H9 (cell line): ENCODE measurements around the gene HAGH. TPM values are rescaled to one million over a fixed set of nuclear protein-coding genes. Genes with fewer than 3 reads are reported as not detected.
A peak's percentile ranks its signal among the peaks of the same experiment; 100 is the strongest.

Experiments used
- DNase-seq: peaks from one replicate; pipeline ENCODE4 v3.0.0-alpha.2; 2017
- H2AFZ ChIP-seq: one replicate; pipeline ENCODE4 v1.6.1; 2013; ENCODE audit warnings: mild to moderate bottlenecking, low read length, control low read depth, moderate library complexity
- H2AK5ac ChIP-seq: 2 replicates; pipeline ENCODE4 v1.6.1; 2013; ENCODE audit warnings: low read length, control low read depth, mixed read lengths; ENCODE audit not compliant: insufficient read length
- H2BK120ac ChIP-seq: one replicate; pipeline ENCODE4 v1.6.1; 2013; ENCODE audit warnings: low read depth, mild to moderate bottlenecking, low read length, control low read depth, inconsistent platforms; ENCODE audit not compliant: poor library complexity, severe bottlenecking
- H2BK12ac ChIP-seq: 2 replicates; pipeline ENCODE4 v1.6.1; 2013; ENCODE audit warnings: low read length, control low read depth, mixed read lengths, low read depth; ENCODE audit not compliant: insufficient read length
- H2BK15ac ChIP-seq: 2 replicates; pipeline ENCODE4 v1.6.1; 2013; ENCODE audit warnings: low read depth, low read length, control low read depth
- H2BK20ac ChIP-seq: one replicate; pipeline ENCODE4 v1.6.1; 2013; ENCODE audit warnings: low read depth, mild to moderate bottlenecking, low read length, control low read depth, inconsistent platforms; ENCODE audit not compliant: poor library complexity, severe bottlenecking
- H2BK5ac ChIP-seq: 2 replicates; pipeline ENCODE4 v1.6.1; 2013; ENCODE audit warnings: low read length, control low read depth, mixed read lengths; ENCODE audit not compliant: insufficient read length
- H3K14ac ChIP-seq: 2 replicates; pipeline ENCODE4 v1.6.1; 2013; ENCODE audit warnings: low read length, control low read depth; ENCODE audit not compliant: insufficient read depth
- H3K18ac ChIP-seq: 2 replicates; pipeline ENCODE4 v1.6.1; 2013; ENCODE audit warnings: low read depth, mild to moderate bottlenecking, mixed read lengths, low read length, control low read depth; ENCODE audit not compliant: insufficient read length
- H3K23ac ChIP-seq: 2 replicates; pipeline ENCODE4 v1.6.1; 2013; ENCODE audit warnings: low read length, control low read depth, mixed read lengths, low read depth; ENCODE audit not compliant: insufficient read length
- H3K23me2 ChIP-seq: 2 replicates; pipeline ENCODE4 v1.6.1; 2013; ENCODE audit warnings: low read depth, mild to moderate bottlenecking, mixed read lengths, low read length, control low read depth; ENCODE audit not compliant: insufficient read length, poor library complexity, severe bottlenecking
- H3K27ac ChIP-seq: 2 replicates; pipeline ENCODE4 v1.5.1; 2013; ENCODE audit warnings: low read length, control low read depth, mixed read lengths, low read depth; ENCODE audit not compliant: insufficient read length
- H3K27me3 ChIP-seq: 2 replicates; pipeline ENCODE4 v1.6.1; 2013; ENCODE audit warnings: low read length, control low read depth, inconsistent platforms; ENCODE audit not compliant: insufficient read depth
- H3K4ac ChIP-seq: 2 replicates; pipeline ENCODE4 v1.6.1; 2013; ENCODE audit warnings: low read depth, mild to moderate bottlenecking, control low read depth, inconsistent platforms, low read length, moderate library complexity
- H3K4me1 ChIP-seq: 2 replicates; pipeline ENCODE4 v1.6.1; 2013; ENCODE audit warnings: low read length, control low read depth, inconsistent platforms; ENCODE audit not compliant: insufficient read depth
- H3K4me2 ChIP-seq: 2 replicates; pipeline ENCODE4 v1.6.1; 2013; ENCODE audit warnings: low read length, control low read depth, mixed read lengths; ENCODE audit not compliant: insufficient read length, insufficient read depth
- H3K56ac ChIP-seq: 2 replicates; pipeline ENCODE4 v1.6.1; 2013; ENCODE audit warnings: low read depth, mild to moderate bottlenecking, mixed read lengths, low read length, control low read depth; ENCODE audit not compliant: insufficient read length
- H3K79me1 ChIP-seq: 2 replicates; pipeline ENCODE4 v1.6.1; 2013; ENCODE audit warnings: low read depth, mild to moderate bottlenecking, moderate library complexity, low read length, control low read depth, inconsistent platforms; ENCODE audit not compliant: insufficient read depth, poor library complexity, severe bottlenecking
- H3K79me2 ChIP-seq: 2 replicates; pipeline ENCODE4 v1.6.1; 2013; ENCODE audit warnings: low read length, control low read depth, inconsistent platforms; ENCODE audit not compliant: insufficient read depth
- H3K9ac ChIP-seq: 2 replicates; pipeline ENCODE4 v1.6.1; 2013; ENCODE audit warnings: low read length, control low read depth, mixed read lengths; ENCODE audit not compliant: insufficient read length; ENCODE audit errors: extremely low read depth
- H3K9me3 ChIP-seq: one replicate; pipeline ENCODE4 v1.6.1; 2013; ENCODE audit warnings: low read depth, low read length, inconsistent platforms; ENCODE audit not compliant: control insufficient read depth
- H3T11ph ChIP-seq: one replicate; pipeline ENCODE4 v1.6.1; 2013; ENCODE audit warnings: mild to moderate bottlenecking, low read length, control low read depth, inconsistent platforms
- H4K20me1 ChIP-seq: one replicate; pipeline ENCODE4 v1.6.1; 2013; ENCODE audit not compliant: control insufficient read depth, insufficient read length, insufficient read depth
- H4K5ac ChIP-seq: 2 replicates; pipeline ENCODE4 v1.6.1; 2013; ENCODE audit warnings: low read depth, mild to moderate bottlenecking, mixed read lengths, low read length, control low read depth; ENCODE audit not compliant: insufficient read length
- H4K8ac ChIP-seq: replicated peaks from 2 replicates; pipeline ENCODE4 v1.6.1; 2013; ENCODE audit warnings: low read length, control low read depth, mixed read lengths, low read depth; ENCODE audit not compliant: insufficient read length
- H4K91ac ChIP-seq: 2 replicates; pipeline ENCODE4 v1.6.1; 2013; ENCODE audit warnings: low read depth, mild to moderate bottlenecking, moderate library complexity, mixed read lengths, low read length, control low read depth; ENCODE audit not compliant: insufficient read length
- H3K27ac Mint-ChIP-seq, 3 experiments: 2 replicates in 2 of 3; 3 replicates in 1 of 3; pipeline ENCODE4 v1.8.0; 2020 to 2021; ENCODE audit warnings: mixed read lengths in 3 of 3, mild to moderate bottlenecking in 1 of 3, moderate library complexity in 1 of 3
- H3K27me3 Mint-ChIP-seq: 2 replicates; pipeline ENCODE4 v1.8.0; 2021; ENCODE audit warnings: low read depth, mild to moderate bottlenecking, moderate library complexity, mixed read lengths
- H3K36me3 Mint-ChIP-seq, 3 experiments: 2 replicates in 2 of 3; 3 replicates in 1 of 3; pipeline ENCODE4 v1.8.0; 2020 to 2021; ENCODE audit warnings: low read depth in 3 of 3, mixed read lengths in 3 of 3; ENCODE audit not compliant: insufficient read depth in 1 of 3
- H3K4me1 Mint-ChIP-seq, 2 experiments: 2 replicates each; pipeline ENCODE4 v1.8.0; 2020; ENCODE audit warnings: mixed read lengths in 2 of 2
- H3K4me3 Mint-ChIP-seq, 2 experiments: 2 replicates in 1 of 2; 3 replicates in 1 of 2; pipeline ENCODE4 v1.8.0; 2020 to 2021; ENCODE audit warnings: mild to moderate bottlenecking in 2 of 2, mixed read lengths in 2 of 2, moderate library complexity in 1 of 2
- H3K9me3 Mint-ChIP-seq, 2 experiments: 2 replicates in 1 of 2; 3 replicates in 1 of 2; pipeline ENCODE4 v1.8.0; 2020; ENCODE audit warnings: mild to moderate bottlenecking in 2 of 2, mixed read lengths in 2 of 2, moderate library complexity in 1 of 2
- WGBS: extraction: QIAGEN DNeasy Blood & Tissue Kit; methylation state at CpG from one replicate; pipeline ENCODE4 v1.1.7; 2013; ENCODE audit warnings: missing lambda C conversion rate, low lambda C conversion rate, mixed read lengths; ENCODE audit not compliant: insufficient read length; ENCODE audit errors: extremely low coverage; 5-methylcytosine and 5-hydroxymethylcytosine counted together
- total RNA-seq: library from RNA; stranded (reverse); gene quantifications from 2 replicates; pipeline ENCODE4 v1.2.1, GENCODE V29; 2021
- TF ChIP-seq, protein P1 (sequence below): fragments of 200-600 bp; sonication (generic); conservative IDR thresholded peaks from 3 replicates; pipeline ENCODE4 v1.8.0; 2021; ENCODE audit warnings: antibody characterized with exemption, mild to moderate bottlenecking

HAGH gene
- total RNA-seq, 1 experiment from 2014 or later: 30.0 TPM

DNA sequence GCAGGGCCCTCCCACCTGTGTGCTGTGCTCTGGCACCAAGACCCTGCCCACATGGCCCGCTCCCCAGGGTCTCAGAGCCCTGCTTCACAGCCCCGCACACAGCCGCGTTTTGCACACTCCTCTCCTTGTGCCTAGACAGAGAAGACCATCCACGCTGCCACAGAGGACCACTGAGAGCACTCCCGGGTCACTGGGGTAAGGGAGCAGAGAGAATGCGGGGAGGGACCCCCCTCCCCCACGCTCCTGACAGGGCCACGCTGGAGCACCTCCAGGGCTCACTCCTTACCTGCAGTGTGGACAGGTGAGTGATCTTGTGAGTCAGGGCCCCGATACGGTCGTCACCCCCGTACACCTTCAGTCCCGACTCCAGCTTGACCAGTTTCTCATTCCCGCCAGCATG lies 7.0 kb downstream of the HAGH start:
- Mint-ChIP-seq H3K4me3 (no peak overlapping the region), H3K36me3 (peaks cover 4 to 17% (median 13%) of the 10 kb centered on the region in 3 experiments), H3K4me1 (no peaks in the 10 kb centered on the region), H3K27me3 (peaks cover 2% of the 10 kb centered on the region), H3K9me3 (no peaks in the 10 kb centered on the region), H3K27ac (peak overlapping the region in 1 of 3 experiments; percentile 86; a peak in 2 of 7 replicates)
- Histone ChIP-seq H3K27me3 (no peaks in the 10 kb centered on the region), H4K20me1 (no peaks in the 10 kb centered on the region), H3K79me1 (no peaks in the 10 kb centered on the region), H2BK12ac (no peak overlapping the region), H2BK120ac (no peak overlapping the region), H3K27ac (no peak overlapping the region), H2AK5ac (no peak overlapping the region), H3K4me2 (no peak overlapping the region), H3K4me1 (no peaks in the 10 kb centered on the region), H3K23ac (no peak overlapping the region), H2BK5ac (no peak overlapping the region), H3K9me3 (no peaks in the 10 kb centered on the region), H3K18ac (no peak overlapping the region), H3K79me2 (no peaks in the 10 kb centered on the region), H4K91ac (no peak overlapping the region), H2BK15ac (no peak overlapping the region), H3K4ac (no peak overlapping the region), H4K5ac (no peak overlapping the region), H3K23me2 (no peaks in the 10 kb centered on the region), H3K9ac (no peak overlapping the region), H2AFZ (no peak overlapping the region), H3K14ac (no peak overlapping the region), H4K8ac (no peak overlapping the region), H2BK20ac (no peak overlapping the region), H3K56ac (no peak overlapping the region), H3T11ph (no peak overlapping the region)
- no CpG with 5 or more reads among the region's 15 CpGs for WGBS
- DNase-seq: no peak
- TF ChIP-seq, protein P1, sequence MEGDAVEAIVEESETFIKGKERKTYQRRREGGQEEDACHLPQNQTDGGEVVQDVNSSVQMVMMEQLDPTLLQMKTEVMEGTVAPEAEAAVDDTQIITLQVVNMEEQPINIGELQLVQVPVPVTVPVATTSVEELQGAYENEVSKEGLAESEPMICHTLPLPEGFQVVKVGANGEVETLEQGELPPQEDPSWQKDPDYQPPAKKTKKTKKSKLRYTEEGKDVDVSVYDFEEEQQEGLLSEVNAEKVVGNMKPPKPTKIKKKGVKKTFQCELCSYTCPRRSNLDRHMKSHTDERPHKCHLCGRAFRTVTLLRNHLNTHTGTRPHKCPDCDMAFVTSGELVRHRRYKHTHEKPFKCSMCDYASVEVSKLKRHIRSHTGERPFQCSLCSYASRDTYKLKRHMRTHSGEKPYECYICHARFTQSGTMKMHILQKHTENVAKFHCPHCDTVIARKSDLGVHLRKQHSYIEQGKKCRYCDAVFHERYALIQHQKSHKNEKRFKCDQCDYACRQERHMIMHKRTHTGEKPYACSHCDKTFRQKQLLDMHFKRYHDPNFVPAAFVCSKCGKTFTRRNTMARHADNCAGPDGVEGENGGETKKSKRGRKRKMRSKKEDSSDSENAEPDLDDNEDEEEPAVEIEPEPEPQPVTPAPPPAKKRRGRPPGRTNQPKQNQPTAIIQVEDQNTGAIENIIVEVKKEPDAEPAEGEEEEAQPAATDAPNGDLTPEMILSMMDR: no peak
